Panc1 (cell line): ENCODE measurements around the gene C3orf33. TPM values are rescaled to one million over a fixed set of nuclear protein-coding genes. Genes with fewer than 3 reads are reported as not detected.

ENCODE experiments used
- ATAC-seq: fragments of 200-7000 bp; cut with Tn5 transposase; 2 replicates; pipeline ENCODE4 v1.9.1; 2020; ENCODE audit warnings: mild to moderate bottlenecking, moderate library complexity
- BruUV-seq: library from RNA; stranded (reverse); fragments of 400-500 nt; replicated peaks from 2 replicates; lab custom pipeline; 2021; lab: Mats Ljungman, UMichigan
- CTCF ChIA-PET: fragments of 300-600 bp; sonication (Branson Sonifier 250); formaldehyde crosslinking; loops from one replicate; lab custom pipeline; 2022; ENCODE audit warnings: antibody characterized with exemption; lab: Charles Lee
- POLR2A ChIA-PET: fragments of 300-600 bp; sonication (Branson Sonifier 250); formaldehyde crosslinking; loops from one replicate; lab custom pipeline; 2022; ENCODE audit warnings: antibody characterized with exemption; lab: Charles Lee
- DNase-seq: peaks from one replicate; pipeline ENCODE4 v3.0.0-alpha.2; 2010; ENCODE audit warnings: low read depth, low spot score
- H3K27ac ChIP-seq: 2 replicates; pipeline ENCODE4 v1.5.1; 2011; ENCODE audit warnings: mild to moderate bottlenecking, low read length, inconsistent platforms
- H3K27me3 ChIP-seq: fragments of 200-500 bp; sonication (Bioruptor generic); 2 replicates; pipeline ENCODE4 v1.6.0; 2014; ENCODE audit warnings: low read length, inconsistent platforms; ENCODE audit not compliant: control insufficient read depth, insufficient read depth
- H3K36me3 ChIP-seq: fragments of 200-500 bp; sonication (Bioruptor generic); 2 replicates; pipeline ENCODE4 v1.5.1; 2014; ENCODE audit warnings: inconsistent platforms, mild to moderate bottlenecking, low read length, moderate library complexity; ENCODE audit not compliant: control insufficient read depth, insufficient read depth
- H3K4me1 ChIP-seq: 2 replicates; pipeline ENCODE4 v1.5.1; 2011; ENCODE audit warnings: inconsistent platforms, mild to moderate bottlenecking, low read length, moderate library complexity; ENCODE audit not compliant: control insufficient read depth, insufficient read depth
- H3K4me3 ChIP-seq, 2 experiments: 2 replicates each; pipeline ENCODE4 v1.5.1; 2011 to 2012; ENCODE audit warnings: low read depth in 2 of 2, low read length in 2 of 2, mild to moderate bottlenecking in 2 of 2, inconsistent platforms in 1 of 2, moderate library complexity in 1 of 2
- H3K9me3 ChIP-seq: fragments of 200-500 bp; sonication (Bioruptor generic); 2 replicates; pipeline ENCODE4 v1.5.1; 2014; ENCODE audit warnings: low read depth, mild to moderate bottlenecking, inconsistent platforms, low read length, moderate library complexity; ENCODE audit not compliant: control insufficient read depth, insufficient read depth
- POLR2AphosphoS5 ChIP-seq: IDR thresholded peaks from 2 replicates; pipeline ENCODE4 v1.6.1; 2012; ENCODE audit warnings: mild to moderate bottlenecking, low read depth, low read length, moderate library complexity
- REST ChIP-seq, 2 experiments: IDR thresholded peaks; 2 replicates each; pipeline ENCODE4 v1.6.1; 2011 to 2012; ENCODE audit warnings: low read depth in 2 of 2, control low read depth in 1 of 2, low read length in 1 of 2, mild to moderate bottlenecking in 1 of 2, moderate library complexity in 1 of 2; ENCODE audit not compliant: insufficient read depth in 1 of 2
- SIN3A ChIP-seq: IDR thresholded peaks from 2 replicates; pipeline ENCODE4 v1.6.1; 2012; ENCODE audit warnings: low read depth, mild to moderate bottlenecking, low read length, moderate library complexity, borderline replicate concordance; ENCODE audit not compliant: insufficient read depth
- TCF7L2 ChIP-seq: IDR thresholded peaks from 2 replicates; pipeline ENCODE4 v1.6.1; 2011; ENCODE audit warnings: mild to moderate bottlenecking, low read depth, low read length, inconsistent platforms
- in situ Hi-C: cut with HindIII; loops from 2 replicates; pipeline ENCODE4 v1.10.0; 2016; ENCODE audit warnings: low sequenced_read_pairs, low pct_unique_long_range_greater_than_20kb
- intact Hi-C: fragments of 100-400 bp; cut with micrococcal nuclease; formaldehyde crosslinking; loops from one replicate; pipeline ENCODE4 v1.10.0; 2022; ENCODE audit not compliant: unreplicated experiment
- total RNA-seq: library from RNA; stranded (reverse); gene quantifications from one replicate; pipeline ENCODE4 v1.2.1, GENCODE V29; 2021; ENCODE audit not compliant: unreplicated experiment
- TF ChIP-seq, protein P1 (sequence below): fragments of 450-650 bp; IDR thresholded peaks from 2 replicates; pipeline ENCODE4 v1.5.1; 2017; ENCODE audit warnings: mild to moderate bottlenecking

C3orf33 gene
- total RNA-seq, 1 experiment from 2014 or later: 3.2 TPM

DNA sequence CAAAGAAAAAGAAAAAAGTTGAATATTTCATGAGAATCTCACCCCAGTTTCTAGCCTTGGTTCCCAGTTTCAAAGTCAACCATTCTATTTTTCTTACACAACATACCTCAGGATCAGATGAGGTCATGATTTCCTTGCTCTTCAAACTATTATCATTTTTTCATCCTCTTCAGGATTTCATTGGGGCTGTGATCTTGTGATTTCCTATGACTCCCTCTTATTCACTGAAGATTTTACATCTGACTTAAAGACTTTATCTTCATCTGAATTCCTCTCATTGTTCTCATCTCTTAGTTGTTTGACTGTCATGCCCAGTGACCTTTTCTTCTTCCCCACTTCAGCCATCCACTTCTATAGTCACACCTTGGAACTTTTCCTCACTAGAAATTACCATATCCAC is 3.1 kb upstream of the C3orf33 start:
- ChIA-PET POLR2A (no interaction called here), CTCF (no interaction called here)
- no TSS peak for BruUV-seq
- in situ Hi-C loops (no loop called here), intact Hi-C loops (loop anchor here (5.0 to 10.0 kb wide), 2 partner anchors 43 to 146 kb away; partner anchors contain the start of gene SLC33A1)
- Histone ChIP-seq H3K27me3 (no peaks in the 10 kb centered on the region; the same call in 1 of the 2 replicates), H3K36me3 (no peaks in the 10 kb centered on the region), H3K9me3 (no peaks in the 10 kb centered on the region), H3K4me3 (no peak overlapping the region), H3K4me1 (no peaks in the 10 kb centered on the region), H3K27ac (no peak overlapping the region)
- ATAC-seq (no peak), DNase-seq (no peak)
- no peak for TF ChIP-seq SIN3A
- no peak for TF ChIP-seq POLR2AphosphoS5
- TF ChIP-seq TCF7L2: no peak
- TF ChIP-seq, protein P1, sequence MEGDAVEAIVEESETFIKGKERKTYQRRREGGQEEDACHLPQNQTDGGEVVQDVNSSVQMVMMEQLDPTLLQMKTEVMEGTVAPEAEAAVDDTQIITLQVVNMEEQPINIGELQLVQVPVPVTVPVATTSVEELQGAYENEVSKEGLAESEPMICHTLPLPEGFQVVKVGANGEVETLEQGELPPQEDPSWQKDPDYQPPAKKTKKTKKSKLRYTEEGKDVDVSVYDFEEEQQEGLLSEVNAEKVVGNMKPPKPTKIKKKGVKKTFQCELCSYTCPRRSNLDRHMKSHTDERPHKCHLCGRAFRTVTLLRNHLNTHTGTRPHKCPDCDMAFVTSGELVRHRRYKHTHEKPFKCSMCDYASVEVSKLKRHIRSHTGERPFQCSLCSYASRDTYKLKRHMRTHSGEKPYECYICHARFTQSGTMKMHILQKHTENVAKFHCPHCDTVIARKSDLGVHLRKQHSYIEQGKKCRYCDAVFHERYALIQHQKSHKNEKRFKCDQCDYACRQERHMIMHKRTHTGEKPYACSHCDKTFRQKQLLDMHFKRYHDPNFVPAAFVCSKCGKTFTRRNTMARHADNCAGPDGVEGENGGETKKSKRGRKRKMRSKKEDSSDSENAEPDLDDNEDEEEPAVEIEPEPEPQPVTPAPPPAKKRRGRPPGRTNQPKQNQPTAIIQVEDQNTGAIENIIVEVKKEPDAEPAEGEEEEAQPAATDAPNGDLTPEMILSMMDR: no peak
- TF ChIP-seq REST (IDR thresholded peaks at IDR 0.05; ENCODE audit: insufficient read depth in 1 of 2, low read depth in 2 of 2, low read length in 1 of 2): no peak

DNA sequence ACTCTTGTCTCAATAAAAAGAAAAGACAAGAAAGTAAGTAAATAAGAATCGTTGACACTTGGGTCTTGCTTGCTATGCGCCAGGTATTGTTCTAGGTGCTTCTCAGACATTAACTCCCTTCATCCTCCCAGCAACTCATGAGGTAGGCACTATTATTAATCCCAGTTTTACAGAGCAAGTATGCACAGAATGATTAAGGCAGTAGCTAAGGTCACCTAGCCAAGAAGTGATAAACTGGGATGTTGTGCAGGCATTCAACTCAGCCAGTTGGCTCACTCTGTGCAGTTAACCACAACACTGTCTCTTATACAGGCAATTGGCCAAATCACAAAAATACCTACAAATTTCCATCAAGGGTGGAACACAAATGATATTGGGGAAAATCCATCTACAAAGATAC is 1.7 kb upstream of the C3orf33 start:
- no peaks in the 10 kb centered on the region for H3K4me1 ChIP-seq
- no peak for TF ChIP-seq TCF7L2
- TF ChIP-seq REST (IDR thresholded peaks at IDR 0.05; ENCODE audit: insufficient read depth in 1 of 2, low read depth in 2 of 2, low read length in 1 of 2): no peak
- TF ChIP-seq SIN3A: no peak
- TF ChIP-seq, protein P1: no peak
- ATAC-seq: no peak
- no peaks in the 10 kb centered on the region for H3K9me3 ChIP-seq
- POLR2A ChIA-PET: no interaction called here
- H3K36me3 ChIP-seq: no peaks in the 10 kb centered on the region
- no peak for DNase-seq
- H3K27ac ChIP-seq: no peak overlapping the region
- no peaks in the 10 kb centered on the region; the same call in 1 of the 2 replicates for H3K27me3 ChIP-seq
- in situ Hi-C loops: no loop called here
- no TSS peak for BruUV-seq
- no peak overlapping the region for H3K4me3 ChIP-seq
- CTCF ChIA-PET: no interaction called here
- intact Hi-C loops: loop anchor here (5.0 to 10.0 kb wide), 2 partner anchors 44 to 147 kb away; partner anchors contain the start of gene SLC33A1
